GM12878 (cell line): ENCODE measurements around the gene GOLGA2.

ENCODE experiments used
- CBX5 ChIP-seq: sonication (generic); IDR thresholded peaks from 2 replicates; pipeline ENCODE4 v1.6.1; 2016; ENCODE audit warnings: low read depth, moderate library complexity, mild to moderate bottlenecking, inconsistent platforms
- RAD21 ChIP-seq: IDR thresholded peaks from 2 replicates; pipeline ENCODE4 v1.6.1; 2011; ENCODE audit warnings: mild to moderate bottlenecking, low read depth, low read length, moderate library complexity; ENCODE audit not compliant: insufficient read depth

- TF ChIP-seq RAD21 (no peak), CBX5 (no peak)
These were observed 46.8 kb upstream of the GOLGA2 start, which contains the start of the genes COQ4 and TRUB2 for GRCh38 chr9:128322404-128323211.
